HG03097 (cell line): ENCODE measurements around the gene CDH23.

ENCODE experiments used
- ATAC-seq: cut with Tn5 transposase; IDR thresholded peaks from one replicate; pipeline ENCODE4 v1.9.1; 2021; ENCODE audit not compliant: unreplicated experiment, low FRiP score

Gene CDH23

GRCh38 chr10:71645185-71645584 lies 248.5 kb downstream of the CDH23 start:
- ATAC-seq, result no peak

- ATAC-seq, result no peak
Measured at GRCh38 chr10:71646037-71646436, 249.3 kb downstream of the CDH23 start.

GRCh38 chr10:71646592-71647292 lies 250.0 kb downstream of the CDH23 start:
- ATAC-seq, result no peak

- no peak for ATAC-seq
Measured at GRCh38 chr10:71647526-71648253, 251.0 kb downstream of the CDH23 start.

- no peak for ATAC-seq
Measured at GRCh38 chr10:71648254-71648932, 251.7 kb downstream of the CDH23 start.

GRCh38 chr10:71648933-71649320 lies 252.2 kb downstream of the CDH23 start:
- no peak for ATAC-seq

GRCh38 chr10:71649631-71650030 lies 252.9 kb downstream of the CDH23 start:
- ATAC-seq, result no peak

GRCh38 chr10:71650397-71650796 lies 253.7 kb downstream of the CDH23 start:
- no peak for ATAC-seq

- no peak for ATAC-seq
Measured at GRCh38 chr10:71651428-71651827, 254.7 kb downstream of the CDH23 start.

GRCh38 chr10:71651928-71652327 lies 255.2 kb downstream of the CDH23 start:
- no peak for ATAC-seq

- no peak for ATAC-seq
Measured at GRCh38 chr10:71653044-71653443, 256.3 kb downstream of the CDH23 start.

GRCh38 chr10:71656220-71656619 lies 259.5 kb downstream of the CDH23 start:
- ATAC-seq, result no peak

- ATAC-seq, result no peak
Measured at GRCh38 chr10:71657604-71658466, 261.1 kb downstream of the CDH23 start.

GRCh38 chr10:71658467-71658745 lies 261.7 kb downstream of the CDH23 start:
- ATAC-seq, result no peak

- ATAC-seq, result no peak
Measured at GRCh38 chr10:71659111-71659634, 262.5 kb downstream of the CDH23 start.

GRCh38 chr10:71659737-71660136 lies 263.0 kb downstream of the CDH23 start:
- ATAC-seq, result no peak

- ATAC-seq, result no peak
Measured at GRCh38 chr10:71660313-71660712, 263.6 kb downstream of the CDH23 start.

GRCh38 chr10:71661060-71661622 lies 264.4 kb downstream of the CDH23 start:
- ATAC-seq, result no peak

GRCh38 chr10:71661779-71662336 lies 265.1 kb downstream of the CDH23 start:
- no peak for ATAC-seq

- no peak for ATAC-seq
Measured at GRCh38 chr10:71663311-71663710, 266.6 kb downstream of the CDH23 start.
